ENCODE results near the gene SPOP.

The SPOP gene

DNA sequence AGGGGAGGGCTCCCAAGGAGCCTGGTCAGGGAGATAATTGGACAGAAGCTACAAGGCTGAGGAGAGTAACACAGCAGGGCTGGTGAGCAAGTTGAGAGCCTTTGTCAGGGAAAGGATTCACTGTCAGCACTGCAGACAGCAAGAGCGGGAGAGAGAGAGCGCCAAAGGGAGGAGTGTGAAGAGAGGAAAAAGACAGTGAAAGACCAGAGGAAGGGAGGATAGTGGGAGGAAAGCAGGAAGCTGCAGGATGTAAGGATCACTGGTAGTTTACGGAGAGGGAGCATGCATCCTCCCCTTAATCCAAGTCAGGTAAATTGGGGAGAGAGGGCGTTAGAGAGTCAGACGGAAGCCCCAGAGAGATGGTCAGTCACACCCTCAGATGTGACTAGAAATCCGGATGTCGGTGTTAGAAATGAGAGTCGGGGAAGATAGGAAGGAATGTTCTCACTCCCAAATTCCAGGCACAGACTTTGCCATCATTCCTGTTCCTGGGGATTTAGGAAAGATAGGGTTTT, 13.8 kb upstream of the SPOP start (continued):
- TF ChIP-seq KLF17 (tag by site-specific recombination; IDR thresholded peaks at IDR 0.05): no peak
- no peak for TF ChIP-seq SETDB1 (IDR thresholded peaks at IDR 0.05; ENCODE audit: insufficient read length, low read length)
- no peak for TF ChIP-seq ZNF266 (tag by site-specific recombination; IDR thresholded peaks at IDR 0.05; ENCODE audit: low read depth)
- TF ChIP-seq EGR2 (tag by site-specific recombination; IDR thresholded peaks at IDR 0.05; ENCODE audit: low read depth): no peak
- no peak for TF ChIP-seq ZNF433 (tag by site-specific recombination; IDR thresholded peaks at IDR 0.05; ENCODE audit: low read depth)
- no peak for TF ChIP-seq YY2 (tag by site-specific recombination; IDR thresholded peaks at IDR 0.05)
- no peak for TF ChIP-seq ZNF112 (tag by site-specific recombination; IDR thresholded peaks at IDR 0.05)

DNA sequence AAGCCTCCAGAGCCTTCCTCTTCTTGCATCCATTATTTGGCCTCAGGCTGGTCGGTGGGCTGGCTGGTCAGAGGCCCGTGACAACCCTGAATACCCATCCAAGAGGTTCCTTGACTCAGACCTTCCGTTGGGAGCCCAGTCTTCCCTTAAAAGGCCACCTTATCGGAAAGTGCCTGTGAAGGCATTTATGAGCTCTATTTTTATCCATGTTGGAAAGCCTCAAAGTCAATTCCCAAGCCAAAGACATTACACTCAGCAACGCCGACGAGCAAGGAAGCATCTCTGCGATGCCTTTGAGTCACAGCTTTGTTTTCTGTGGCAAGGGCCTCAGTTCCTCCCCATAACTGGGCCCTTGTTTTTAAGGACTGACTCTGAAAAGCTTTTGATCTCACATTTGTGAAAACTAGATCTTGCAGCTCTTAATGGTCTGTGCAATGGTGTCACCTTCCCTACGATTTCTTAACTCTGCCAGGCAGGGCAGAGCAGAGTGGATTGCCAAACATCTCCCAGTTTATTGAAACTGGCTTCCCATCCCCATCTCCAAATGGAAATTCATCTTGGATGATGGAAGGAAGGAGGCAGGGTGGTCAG, 13.3 kb upstream of the SPOP start:
- TF ChIP-seq ZNF792 (tag by site-specific recombination; IDR thresholded peaks at IDR 0.05) (no peak), GLI2 (tag by site-specific recombination; IDR thresholded peaks at IDR 0.05; ENCODE audit: borderline replicate concordance, low read depth) (no peak), ZNF585B (tag by site-specific recombination; IDR thresholded peaks at IDR 0.05) (no peak), ZBTB48 (tag by site-specific recombination; IDR thresholded peaks at IDR 0.05) (no peak), ZNF830 (tag by site-specific recombination; IDR thresholded peaks at IDR 0.05; ENCODE audit: low read depth) (no peak), ZNF214 (tag by site-specific recombination; IDR thresholded peaks at IDR 0.05; ENCODE audit: borderline replicate concordance) (no peak), ZNF558 (tag by site-specific recombination; IDR thresholded peaks at IDR 0.05) (no peak), ZNF133 (tag by site-specific recombination; IDR thresholded peaks at IDR 0.05) (no peak), BCL11B (tag by site-specific recombination; IDR thresholded peaks at IDR 0.05; ENCODE audit: low read depth) (no peak)
- TF ChIP-seq, protein P1, sequence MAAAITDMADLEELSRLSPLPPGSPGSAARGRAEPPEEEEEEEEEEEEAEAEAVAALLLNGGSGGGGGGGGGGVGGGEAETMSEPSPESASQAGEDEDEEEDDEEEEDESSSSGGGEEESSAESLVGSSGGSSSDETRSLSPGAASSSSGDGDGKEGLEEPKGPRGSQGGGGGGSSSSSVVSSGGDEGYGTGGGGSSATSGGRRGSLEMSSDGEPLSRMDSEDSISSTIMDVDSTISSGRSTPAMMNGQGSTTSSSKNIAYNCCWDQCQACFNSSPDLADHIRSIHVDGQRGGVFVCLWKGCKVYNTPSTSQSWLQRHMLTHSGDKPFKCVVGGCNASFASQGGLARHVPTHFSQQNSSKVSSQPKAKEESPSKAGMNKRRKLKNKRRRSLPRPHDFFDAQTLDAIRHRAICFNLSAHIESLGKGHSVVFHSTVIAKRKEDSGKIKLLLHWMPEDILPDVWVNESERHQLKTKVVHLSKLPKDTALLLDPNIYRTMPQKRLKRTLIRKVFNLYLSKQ (tag by site-specific recombination; IDR thresholded peaks at IDR 0.05; ENCODE audit: borderline replicate concordance): no peak
- H3K36me3 ChIP-seq (ENCODE audit: control insufficient read depth in 2 of 2, insufficient read depth in 1 of 2, low read length in 2 of 2): no peaks in the 10 kb centered on the region
- no peaks in the 10 kb centered on the region for H3K4me1 ChIP-seq (ENCODE audit: control insufficient read depth, insufficient read depth, low read length)
- H3K9me3 ChIP-seq (ENCODE audit: control insufficient read depth, insufficient read depth, low read depth, low read length): no peaks in the 10 kb centered on the region
- no peak overlapping the region for H3K27ac ChIP-seq (ENCODE audit: extremely low read depth, low read depth, low read length)
- ChIA-PET POLR2A (interaction anchor here (1.1 kb wide), 1 partner anchor 121 kb away, joined by 4 read pairs; no protein-coding TSS in a partner anchor), CTCF (interaction anchor here (0.7 to 27.1 kb wide), 6 partner anchors 9 to 160 kb away, joined by 3 to 486 read pairs (median 4); partner anchors contain the start of gene NXPH3)
- no peak overlapping the region for H3K4me3 ChIP-seq (ENCODE audit: low read depth, low read length)

DNA sequence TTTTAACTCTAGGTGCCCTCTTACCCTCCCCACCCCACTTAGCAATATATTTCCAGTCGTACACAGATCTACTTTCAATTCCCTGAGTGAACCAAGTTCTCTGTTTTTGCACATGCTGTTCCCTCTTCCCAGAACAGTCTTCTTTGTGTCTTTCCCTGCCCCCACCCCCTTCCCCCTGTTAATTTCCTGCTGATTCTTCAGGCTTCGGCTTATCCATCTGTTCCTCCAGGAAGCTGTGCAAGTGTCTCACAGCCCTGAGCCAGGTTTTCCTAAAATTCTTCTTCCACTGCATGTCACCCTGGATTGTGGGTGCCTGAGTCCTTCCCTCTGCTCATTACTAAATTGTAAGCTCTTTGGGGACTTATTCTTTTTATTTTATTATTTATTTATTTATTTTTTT, 12.4 kb upstream of the SPOP start:
- Histone ChIP-seq H3K27ac (ENCODE audit: extremely low read depth, low read depth, low read length) (no peak overlapping the region), H3K4me3 (ENCODE audit: low read depth, low read length) (no peak overlapping the region), H3K9me3 (ENCODE audit: control insufficient read depth, insufficient read depth, low read depth, low read length) (no peaks in the 10 kb centered on the region), H3K36me3 (ENCODE audit: control insufficient read depth in 2 of 2, insufficient read depth in 1 of 2, low read length in 2 of 2) (no peaks in the 10 kb centered on the region), H3K4me1 (ENCODE audit: control insufficient read depth, insufficient read depth, low read length) (no peaks in the 10 kb centered on the region)
- CTCF ChIA-PET: interaction anchor here (0.7 to 27.1 kb wide), 5 partner anchors 8 to 366 kb away, joined by 3 to 486 read pairs (median 3); partner anchors contain the start of gene NXPH3
- TF ChIP-seq ZNF48 (tag by site-specific recombination; IDR thresholded peaks at IDR 0.05) (no peak), YY2 (tag by site-specific recombination; IDR thresholded peaks at IDR 0.05) (no peak), ZSCAN4 (tag by site-specific recombination; IDR thresholded peaks at IDR 0.05) (no peak), ZNF837 (tag by site-specific recombination; IDR thresholded peaks at IDR 0.05) (no peak)
- TF ChIP-seq, protein P2, sequence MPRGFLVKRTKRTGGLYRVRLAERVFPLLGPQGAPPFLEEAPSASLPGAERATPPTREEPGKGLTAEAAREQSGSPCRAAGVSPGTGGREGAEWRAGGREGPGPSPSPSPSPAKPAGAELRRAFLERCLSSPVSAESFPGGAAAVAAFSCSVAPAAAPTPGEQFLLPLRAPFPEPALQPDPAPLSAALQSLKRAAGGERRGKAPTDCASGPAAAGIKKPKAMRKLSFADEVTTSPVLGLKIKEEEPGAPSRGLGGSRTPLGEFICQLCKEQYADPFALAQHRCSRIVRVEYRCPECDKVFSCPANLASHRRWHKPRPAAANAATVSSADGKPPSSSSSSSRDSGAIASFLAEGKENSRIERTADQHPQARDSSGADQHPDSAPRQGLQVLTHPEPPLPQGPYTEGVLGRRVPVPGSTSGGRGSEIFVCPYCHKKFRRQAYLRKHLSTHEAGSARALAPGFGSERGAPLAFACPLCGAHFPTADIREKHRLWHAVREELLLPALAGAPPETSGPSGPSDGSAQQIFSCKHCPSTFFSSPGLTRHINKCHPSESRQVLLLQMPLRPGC (tag by site-specific recombination; IDR thresholded peaks at IDR 0.05): no peak
- TF ChIP-seq, protein P3, sequence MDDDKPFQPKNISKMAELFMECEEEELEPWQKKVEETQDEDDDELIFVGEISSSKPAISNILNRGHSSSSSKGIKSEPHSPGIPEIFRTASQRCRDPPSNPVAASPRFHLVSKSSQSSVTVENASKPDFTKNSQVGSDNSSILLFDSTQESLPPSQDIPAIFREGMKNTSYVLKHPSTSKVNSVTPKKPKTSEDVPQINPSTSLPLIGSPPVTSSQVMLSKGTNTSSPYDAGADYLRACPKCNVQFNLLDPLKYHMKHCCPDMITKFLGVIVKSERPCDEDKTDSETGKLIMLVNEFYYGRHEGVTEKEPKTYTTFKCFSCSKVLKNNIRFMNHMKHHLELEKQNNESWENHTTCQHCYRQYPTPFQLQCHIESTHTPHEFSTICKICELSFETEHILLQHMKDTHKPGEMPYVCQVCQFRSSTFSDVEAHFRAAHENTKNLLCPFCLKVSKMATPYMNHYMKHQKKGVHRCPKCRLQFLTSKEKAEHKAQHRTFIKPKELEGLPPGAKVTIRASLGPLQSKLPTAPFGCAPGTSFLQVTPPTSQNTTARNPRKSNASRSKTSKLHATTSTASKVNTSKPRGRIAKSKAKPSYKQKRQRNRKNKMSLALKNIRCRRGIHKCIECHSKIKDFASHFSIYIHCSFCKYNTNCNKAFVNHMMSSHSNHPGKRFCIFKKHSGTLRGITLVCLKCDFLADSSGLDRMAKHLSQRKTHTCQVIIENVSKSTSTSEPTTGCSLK (tag by site-specific recombination; IDR thresholded peaks at IDR 0.05): no peak
- POLR2A ChIA-PET: interaction anchor here (0.7 kb wide), 1 partner anchor 93 kb away, joined by 5 read pairs; no protein-coding TSS in a partner anchor
